ENCODE results near the gene UXS1. TPM values are rescaled to one million over a fixed set of nuclear protein-coding genes. Genes with fewer than 3 reads are reported as not detected.

UXS1 gene
- total RNA-seq, 1 donor from 2014 or later = 39.5 TPM

- no peak for DNase-seq
Measured at GRCh38 chr2:106073678-106074406, 120.3 kb downstream of the UXS1 start.

GRCh38 chr2:106070181-106070580 is 123.9 kb downstream of the UXS1 start:
- DNase-seq = no peak

GRCh38 chr2:106068451-106068850 is 125.7 kb downstream of the UXS1 start:
- DNase-seq = no peak

- DNase-seq = no peak
Measured at GRCh38 chr2:106065983-106066820, 127.9 kb downstream of the UXS1 start.

- DNase-seq = no peak
Measured at GRCh38 chr2:106065268-106065982, 128.7 kb downstream of the UXS1 start.

GRCh38 chr2:106063181-106063580 is 130.9 kb downstream of the UXS1 start:
- no peak for DNase-seq

- DNase-seq = no peak
Measured at GRCh38 chr2:106062627-106063026, 131.5 kb downstream of the UXS1 start.

- no peak for DNase-seq
Measured at GRCh38 chr2:106061611-106062349, 132.3 kb downstream of the UXS1 start.

- DNase-seq = no peak
Measured at GRCh38 chr2:106059416-106060065, 134.6 kb downstream of the UXS1 start.

- no peak for DNase-seq
Measured at GRCh38 chr2:106058469-106059137, 135.5 kb downstream of the UXS1 start.

GRCh38 chr2:106057206-106057605 is 136.9 kb downstream of the UXS1 start:
- no peak for DNase-seq

GRCh38 chr2:106054880-106055655 is 139.0 kb downstream of the UXS1 start:
- no peak for DNase-seq

GRCh38 chr2:106054321-106054720 is 139.8 kb downstream of the UXS1 start:
- DNase-seq = no peak

- DNase-seq = no peak
Measured at GRCh38 chr2:106053581-106053980, 140.5 kb downstream of the UXS1 start.

GRCh38 chr2:106053116-106053515 is 141.0 kb downstream of the UXS1 start:
- no peak for DNase-seq

GRCh38 chr2:106044859-106045258 is 149.2 kb downstream of the UXS1 start:
- no peak for DNase-seq

GRCh38 chr2:106044021-106044420 is 150.1 kb downstream of the UXS1 start:
- DNase-seq = no peak

Measured in dermis blood vessel endothelial cell (primary cell).